Measurements from ENCODE around the gene ANKRD10. TPM values are rescaled to one million over a fixed set of nuclear protein-coding genes. Genes with fewer than 3 reads are reported as not detected.

Gene ANKRD10
- total RNA-seq, 4 donors from 2014 or later, result 39.5 to 94.4 (median 56.2) TPM

DNA sequence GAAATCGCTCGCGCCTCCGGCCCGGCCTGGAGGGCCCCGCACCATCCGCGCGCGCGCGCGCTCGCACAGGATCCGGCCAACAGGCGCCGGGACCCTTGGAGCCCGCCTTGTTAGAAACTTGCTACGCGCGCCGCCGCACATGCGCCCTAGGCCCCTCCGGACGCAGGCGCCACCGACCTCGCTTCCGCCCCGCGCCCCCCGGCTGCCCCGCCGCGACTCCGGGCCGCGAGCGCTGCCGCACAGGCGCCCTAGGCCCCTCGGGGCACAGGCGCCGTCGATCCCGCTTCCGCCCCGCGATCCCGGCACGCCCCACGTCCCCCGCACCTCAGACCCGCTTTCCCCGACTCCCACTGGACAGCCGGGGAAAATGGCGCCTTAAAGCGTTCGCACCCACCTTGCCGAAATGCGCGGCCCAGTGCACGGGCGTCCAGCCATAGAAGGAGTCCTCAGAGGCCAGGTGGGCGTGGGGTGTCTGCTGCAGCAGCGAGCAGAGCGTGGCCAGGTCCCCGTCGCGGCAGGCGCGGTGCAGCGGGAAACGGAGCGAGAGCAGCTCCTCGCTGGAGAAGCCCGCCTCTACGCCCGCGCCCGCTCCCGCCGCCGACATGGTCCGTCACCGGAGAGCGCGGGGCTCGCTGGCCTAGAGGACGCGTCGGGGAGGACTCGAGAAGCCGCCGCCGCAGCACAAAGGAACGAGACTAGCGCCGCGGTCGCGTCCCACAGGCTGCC, 375 bp downstream of the ANKRD10 start:
- peaks cover 51% of the 10 kb centered on the region for H3K4me1 ChIP-seq
- TF ChIP-seq EP300 (IDR thresholded peaks at IDR 0.05) (no peak), POLR2AphosphoS5 (IDR thresholded peaks at IDR 0.05) (peak in 2 of 3 donors; percentile 57 to 58), POLR2A (IDR thresholded peaks at IDR 0.05) (peak; percentile 36 to 63)
- WGBS, result under 1% methylated on average over 50 of the region's 103 CpGs

DNA sequence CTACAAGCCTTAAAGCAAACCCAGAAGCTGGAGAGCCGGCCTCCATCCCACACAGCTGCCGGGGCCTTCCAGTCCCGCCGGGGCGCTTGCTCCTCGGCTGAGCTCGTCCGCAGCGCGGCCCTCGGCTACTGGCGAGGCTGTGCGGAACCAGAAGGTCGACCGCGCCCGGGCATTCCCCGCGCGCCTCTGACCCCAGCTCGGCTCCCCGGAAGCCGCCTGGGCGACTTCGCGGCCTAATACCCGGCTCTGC, 863 bp downstream of the ANKRD10 start:
- WGBS, result 0% methylated on average over 4 of the region's 27 CpGs
- Histone ChIP-seq H3K4me1 (peaks cover 56% of the 10 kb centered on the region), H3K9me3 (no peaks in the 10 kb centered on the region), H3K27ac (peak overlapping the region; percentile 97), H3K27me3 (no peaks in the 10 kb centered on the region), H3K4me3 (peak overlapping the region; percentile 77), H3K36me3 (peaks cover 11% of the 10 kb centered on the region)
- peak in 1 of 3 donors; percentile 44 for TF ChIP-seq POLR2AphosphoS5 (IDR thresholded peaks at IDR 0.05)
- no peak for TF ChIP-seq POLR2A (IDR thresholded peaks at IDR 0.05)
- no peak for TF ChIP-seq CTCF (IDR thresholded peaks at IDR 0.05)
- no peak for TF ChIP-seq EP300 (IDR thresholded peaks at IDR 0.05)
- peak in 1 of 2 donors; percentile 76 for DNase-seq (ENCODE audit: low spot score in 2 of 2)

More for the DNA sequence above, 375 bp downstream of the ANKRD10 start:
- Histone ChIP-seq H3K9me3 (no peaks in the 10 kb centered on the region), H3K36me3 (peaks cover 8% of the 10 kb centered on the region), H3K27ac (peak overlapping the region; percentile 97), H3K4me3 (peak overlapping the region; percentile 77), H3K27me3 (no peaks in the 10 kb centered on the region)
- peak in 1 of 2 donors; percentile 83 for DNase-seq (ENCODE audit: low spot score in 2 of 2)

GRCh38 chr13:110913322-110914080, 1.4 kb downstream of the ANKRD10 start:
- peak overlapping the region; percentile 77 for H3K4me3 ChIP-seq
- peaks cover 11% of the 10 kb centered on the region for H3K36me3 ChIP-seq
- DNase-seq (ENCODE audit: low spot score in 2 of 2), result no peak
- no peaks in the 10 kb centered on the region for H3K27me3 ChIP-seq
- H3K27ac ChIP-seq, result peak overlapping the region; percentile 97
- H3K9me3 ChIP-seq, result no peaks in the 10 kb centered on the region
- WGBS, result 1% methylated on average over 16 of the region's 16 CpGs
- TF ChIP-seq POLR2AphosphoS5 (IDR thresholded peaks at IDR 0.05) (no peak), CTCF (IDR thresholded peaks at IDR 0.05) (no peak), POLR2A (IDR thresholded peaks at IDR 0.05) (no peak), EP300 (IDR thresholded peaks at IDR 0.05) (no peak)
- H3K4me1 ChIP-seq, result peaks cover 61% of the 10 kb centered on the region

DNA sequence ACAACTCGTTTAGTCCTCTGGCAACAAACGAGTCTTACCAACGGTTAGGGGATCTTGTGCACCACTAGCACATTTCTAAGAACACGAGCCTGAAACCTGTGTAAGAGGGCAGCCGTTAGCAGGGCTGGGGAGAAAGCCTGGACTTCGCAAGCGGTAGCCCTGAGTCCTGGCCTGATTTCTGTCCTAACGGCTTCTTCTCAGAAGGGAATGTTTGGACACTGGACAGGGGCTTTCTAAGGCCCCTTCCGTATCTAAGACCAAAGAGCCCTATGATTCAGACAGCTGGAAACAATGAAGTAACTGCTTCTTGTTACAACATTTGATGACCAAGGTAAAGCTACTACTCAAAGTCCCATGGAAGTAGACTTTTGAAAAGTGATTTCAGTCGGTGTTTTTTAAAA, 2.2 kb downstream of the ANKRD10 start:
- no peak overlapping the region for H3K27ac ChIP-seq
- no peaks in the 10 kb centered on the region for H3K9me3 ChIP-seq
- H3K27me3 ChIP-seq, result no peaks in the 10 kb centered on the region
- peaks cover 67% of the 10 kb centered on the region for H3K4me1 ChIP-seq
- DNase-seq (ENCODE audit: low spot score in 2 of 2), result no peak
- peaks cover 11% of the 10 kb centered on the region for H3K36me3 ChIP-seq
- TF ChIP-seq EP300 (IDR thresholded peaks at IDR 0.05) (no peak), CTCF (IDR thresholded peaks at IDR 0.05) (no peak), POLR2AphosphoS5 (IDR thresholded peaks at IDR 0.05) (no peak), POLR2A (IDR thresholded peaks at IDR 0.05) (no peak)
- peak overlapping the region; percentile 77 for H3K4me3 ChIP-seq
- WGBS, result 38% methylated on average over 10 of the region's 10 CpGs

- DNase-seq (ENCODE audit: low spot score in 2 of 2), result no peak
- TF ChIP-seq EP300 (IDR thresholded peaks at IDR 0.05) (no peak), CTCF (IDR thresholded peaks at IDR 0.05) (no peak), POLR2A (IDR thresholded peaks at IDR 0.05) (no peak), POLR2AphosphoS5 (IDR thresholded peaks at IDR 0.05) (no peak)
- peak overlapping the region; percentile 77 for H3K4me3 ChIP-seq
- no peak overlapping the region for H3K27ac ChIP-seq
- no peaks in the 10 kb centered on the region for H3K9me3 ChIP-seq
- H3K27me3 ChIP-seq, result no peaks in the 10 kb centered on the region
- peaks cover 71% of the 10 kb centered on the region for H3K4me1 ChIP-seq
- WGBS, result 48% methylated on average over 2 of the region's 2 CpGs
- peaks cover 11% of the 10 kb centered on the region for H3K36me3 ChIP-seq
Measured at GRCh38 chr13:110911880-110912279, 3.0 kb downstream of the ANKRD10 start.
